HG03066 (cell line): ENCODE results near the gene RNF44.

Experiments used
- ATAC-seq: cut with Tn5 transposase; IDR thresholded peaks from one replicate; pipeline ENCODE4 v1.9.1; 2021; ENCODE audit warnings: low read depth; ENCODE audit not compliant: unreplicated experiment

RNF44 gene

GRCh38 chr5:176524987-176525386 lies 12.2 kb downstream of the RNF44 start:
- ATAC-seq = no peak

GRCh38 chr5:176524138-176524537 lies 13.1 kb downstream of the RNF44 start:
- no peak for ATAC-seq

GRCh38 chr5:176521699-176522263 lies 15.4 kb downstream of the RNF44 start:
- no peak for ATAC-seq

GRCh38 chr5:176521286-176521685 lies 15.9 kb downstream of the RNF44 start:
- ATAC-seq = no peak

GRCh38 chr5:176519810-176520720 lies 17.1 kb downstream of the RNF44 start:
- no peak for ATAC-seq

- ATAC-seq = no peak
Measured at GRCh38 chr5:176517053-176517661, 20.0 kb downstream of the RNF44 start.

GRCh38 chr5:176515396-176515795 lies 21.8 kb downstream of the RNF44 start:
- no peak for ATAC-seq

GRCh38 chr5:176514244-176514950 lies 22.8 kb downstream of the RNF44 start:
- no peak for ATAC-seq

GRCh38 chr5:176513788-176514187 lies 23.4 kb downstream of the RNF44 start:
- ATAC-seq = no peak

GRCh38 chr5:176508603-176509002 lies 28.6 kb downstream of the RNF44 start:
- no peak for ATAC-seq

GRCh38 chr5:176507911-176508310 lies 29.3 kb downstream of the RNF44 start:
- ATAC-seq = no peak

- no peak for ATAC-seq
Measured at GRCh38 chr5:176503496-176503895, 33.7 kb downstream of the RNF44 start.

GRCh38 chr5:176501333-176501732 lies 35.9 kb downstream of the RNF44 start:
- no peak for ATAC-seq

- no peak for ATAC-seq
Measured at GRCh38 chr5:176500511-176500910, 36.7 kb downstream of the RNF44 start.

GRCh38 chr5:176499273-176499672 lies 37.9 kb downstream of the RNF44 start:
- ATAC-seq = no peak

- no peak for ATAC-seq
Measured at GRCh38 chr5:176497852-176498251, 39.4 kb downstream of the RNF44 start.

- ATAC-seq = no peak
Measured at GRCh38 chr5:176492431-176492830, 44.8 kb downstream of the RNF44 start.

- ATAC-seq = no peak
Measured at GRCh38 chr5:176491901-176492300, 45.3 kb downstream of the RNF44 start.

- no peak for ATAC-seq
Measured at GRCh38 chr5:176491101-176491502, 46.1 kb downstream of the RNF44 start.

GRCh38 chr5:176490301-176490700 lies 46.9 kb downstream of the RNF44 start:
- ATAC-seq = no peak

- no peak for ATAC-seq
Measured at GRCh38 chr5:176489077-176489476, 48.1 kb downstream of the RNF44 start.
